ENCODE measurements around the gene GMPR2. TPM values are rescaled to one million over a fixed set of nuclear protein-coding genes. Genes with fewer than 3 reads are reported as not detected.

Gene GMPR2
- total and polyA plus RNA-seq, 2 of the 13 experiments (the other 11 are each of a cell fraction or from before 2014, with no cell fraction given): 210 to 273 TPM

DNA sequence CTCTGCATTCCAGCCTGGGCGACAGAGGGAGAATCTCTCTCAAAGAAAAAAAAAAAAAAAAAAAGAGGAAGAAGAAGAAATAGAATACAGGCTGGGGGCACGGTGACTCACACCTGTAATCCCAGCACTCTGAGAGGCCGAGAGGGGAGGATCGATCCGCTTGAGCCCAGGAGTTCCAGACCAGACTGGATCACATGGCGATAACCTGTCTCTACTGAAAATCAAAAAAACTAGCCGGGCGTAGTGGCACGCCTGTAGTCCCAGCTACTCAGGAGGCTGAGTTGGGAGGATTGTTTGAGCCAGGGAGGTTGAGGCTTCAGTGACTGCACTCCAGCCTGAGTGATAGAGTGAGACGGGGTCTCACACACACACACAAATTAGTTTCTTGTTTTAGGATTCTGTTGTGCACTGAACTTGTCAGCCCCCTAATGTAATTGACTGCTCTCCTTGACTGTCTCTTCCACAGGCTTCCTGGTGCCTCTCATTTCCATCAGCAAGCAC, 10.7 kb downstream of the GMPR2 start (continued):
- peak; percentile 71; the same call in 1 of the 2 replicates for TF ChIP-seq ZNF597 (CRISPR knock-in tag; IDR thresholded peaks at IDR 0.05)
- TF ChIP-seq, protein P1, sequence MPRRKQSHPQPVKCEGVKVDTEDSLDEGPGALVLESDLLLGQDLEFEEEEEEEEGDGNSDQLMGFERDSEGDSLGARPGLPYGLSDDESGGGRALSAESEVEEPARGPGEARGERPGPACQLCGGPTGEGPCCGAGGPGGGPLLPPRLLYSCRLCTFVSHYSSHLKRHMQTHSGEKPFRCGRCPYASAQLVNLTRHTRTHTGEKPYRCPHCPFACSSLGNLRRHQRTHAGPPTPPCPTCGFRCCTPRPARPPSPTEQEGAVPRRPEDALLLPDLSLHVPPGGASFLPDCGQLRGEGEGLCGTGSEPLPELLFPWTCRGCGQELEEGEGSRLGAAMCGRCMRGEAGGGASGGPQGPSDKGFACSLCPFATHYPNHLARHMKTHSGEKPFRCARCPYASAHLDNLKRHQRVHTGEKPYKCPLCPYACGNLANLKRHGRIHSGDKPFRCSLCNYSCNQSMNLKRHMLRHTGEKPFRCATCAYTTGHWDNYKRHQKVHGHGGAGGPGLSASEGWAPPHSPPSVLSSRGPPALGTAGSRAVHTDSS (CRISPR knock-in tag; conservative IDR thresholded peaks at IDR 0.05): 0 out of 2 replicates have a peak, but pooled peaks have one; percentile 67
- TF ChIP-seq ZMYM3 (CRISPR knock-in tag; IDR thresholded peaks at IDR 0.05): peak; percentile 76
- TF ChIP-seq CBX5 (CRISPR knock-in tag; IDR thresholded peaks at IDR 0.05; ENCODE audit: borderline replicate concordance): no peak
- no peak; the same call in 1 of the 2 replicates for TF ChIP-seq ZBED4 (CRISPR knock-in tag; IDR thresholded peaks at IDR 0.05; ENCODE audit: borderline replicate concordance)
- TF ChIP-seq ZNF788 (CRISPR knock-in tag; IDR thresholded peaks at IDR 0.05; ENCODE audit: borderline replicate concordance): 0 out of 2 replicates have a peak, but pooled peaks have one; percentile 24
- no peak for TF ChIP-seq ELF3 (CRISPR knock-in tag; IDR thresholded peaks at IDR 0.05)
- TF ChIP-seq, protein P2, sequence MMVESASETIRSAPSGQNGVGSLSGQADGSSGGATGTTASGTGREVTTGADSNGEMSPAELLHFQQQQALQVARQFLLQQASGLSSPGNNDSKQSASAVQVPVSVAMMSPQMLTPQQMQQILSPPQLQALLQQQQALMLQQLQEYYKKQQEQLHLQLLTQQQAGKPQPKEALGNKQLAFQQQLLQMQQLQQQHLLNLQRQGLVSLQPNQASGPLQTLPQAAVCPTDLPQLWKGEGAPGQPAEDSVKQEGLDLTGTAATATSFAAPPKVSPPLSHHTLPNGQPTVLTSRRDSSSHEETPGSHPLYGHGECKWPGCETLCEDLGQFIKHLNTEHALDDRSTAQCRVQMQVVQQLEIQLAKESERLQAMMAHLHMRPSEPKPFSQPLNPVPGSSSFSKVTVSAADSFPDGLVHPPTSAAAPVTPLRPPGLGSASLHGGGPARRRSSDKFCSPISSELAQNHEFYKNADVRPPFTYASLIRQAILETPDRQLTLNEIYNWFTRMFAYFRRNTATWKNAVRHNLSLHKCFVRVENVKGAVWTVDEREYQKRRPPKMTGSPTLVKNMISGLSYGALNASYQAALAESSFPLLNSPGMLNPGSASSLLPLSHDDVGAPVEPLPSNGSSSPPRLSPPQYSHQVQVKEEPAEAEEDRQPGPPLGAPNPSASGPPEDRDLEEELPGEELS (CRISPR knock-in tag; IDR thresholded peaks at IDR 0.05): peak; percentile 7; the same call in 1 of the 2 replicates
- peak; percentile 36; the same call in 1 of the 2 replicates for TF ChIP-seq U2AF2 (IDR thresholded peaks at IDR 0.05; ENCODE audit: low read depth, low read length)
- 0 out of 2 replicates have a peak, but pooled peaks have one; percentile 29 for TF ChIP-seq ZFP82 (CRISPR knock-in tag; IDR thresholded peaks at IDR 0.05; ENCODE audit: borderline replicate concordance)
- peak; percentile 16; the same call in 1 of the 2 replicates for TF ChIP-seq POGZ (CRISPR knock-in tag; IDR thresholded peaks at IDR 0.05)
- TF ChIP-seq USF2 (IDR thresholded peaks at IDR 0.05; ENCODE audit: low read depth, low read length): peak; percentile 22; the same call in 1 of the 2 replicates
- 0 out of 2 replicates have a peak, but pooled peaks have one; percentile 10 for TF ChIP-seq USF2 (CRISPR knock-in tag; IDR thresholded peaks at IDR 0.05; ENCODE audit: borderline replicate concordance)
- TF ChIP-seq FOSL1 (CRISPR knock-in tag; IDR thresholded peaks at IDR 0.05; ENCODE audit: borderline replicate concordance): peak; percentile 10; the same call in 1 of the 2 replicates
- peak; percentile 72; the same call in 1 of the 2 replicates for TF ChIP-seq ZBTB38 (CRISPR knock-in tag; IDR thresholded peaks at IDR 0.05)
- 0 out of 2 replicates have a peak, but pooled peaks have one; percentile 56 for TF ChIP-seq ZNF180 (CRISPR knock-in tag; IDR thresholded peaks at IDR 0.05; ENCODE audit: borderline replicate concordance, low read depth)
- peak; percentile 67; the same call in 1 of the 3 replicates for TF ChIP-seq MXI1 (IDR thresholded peaks at IDR 0.05; ENCODE audit: borderline replicate concordance, low read depth, low read length)
- TF ChIP-seq BCL6 (CRISPR knock-in tag; IDR thresholded peaks at IDR 0.05): no peak
